HFF-Myc (cell line): ENCODE data around the gene P2RY2.

Experiments used
- DNase-seq: peaks from one replicate; pipeline ENCODE4 v3.0.0-alpha.2; 2011; ENCODE audit warnings: low read depth; ENCODE audit errors: extremely low read depth
- H3K4me3 ChIP-seq: replicated peaks from 2 replicates; pipeline ENCODE4 v1.5.1; 2011; ENCODE audit warnings: low read depth, mild to moderate bottlenecking, control low read depth, low read length
- CTCF ChIP-seq: IDR thresholded peaks from 2 replicates; pipeline ENCODE4 v1.5.1; 2012; ENCODE audit warnings: mild to moderate bottlenecking, low read depth, low read length, control low read depth; ENCODE audit errors: missing control alignments

Gene P2RY2

DNA sequence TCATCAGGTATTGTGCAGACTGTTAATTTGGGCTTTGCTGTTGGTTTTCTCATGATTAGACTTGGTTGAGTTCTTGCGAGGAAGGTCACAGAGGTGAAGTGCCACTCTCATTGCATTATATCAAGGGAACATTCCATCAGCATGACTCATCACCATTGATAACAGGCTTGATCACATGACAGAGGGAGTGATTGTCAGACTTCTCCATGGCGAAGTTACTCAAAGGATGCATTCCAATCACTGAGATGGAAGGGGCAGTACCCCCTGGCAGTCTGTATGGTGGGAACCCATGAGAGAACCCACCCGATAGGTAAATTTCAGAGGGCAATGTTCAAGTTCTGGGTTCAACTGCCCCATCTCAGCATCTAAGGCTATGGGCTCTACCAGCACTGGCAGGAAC is 19.4 kb upstream of the P2RY2 start:
- DNase-seq: no peak
- no peak for TF ChIP-seq CTCF
- no peak overlapping the region for H3K4me3 ChIP-seq

DNA sequence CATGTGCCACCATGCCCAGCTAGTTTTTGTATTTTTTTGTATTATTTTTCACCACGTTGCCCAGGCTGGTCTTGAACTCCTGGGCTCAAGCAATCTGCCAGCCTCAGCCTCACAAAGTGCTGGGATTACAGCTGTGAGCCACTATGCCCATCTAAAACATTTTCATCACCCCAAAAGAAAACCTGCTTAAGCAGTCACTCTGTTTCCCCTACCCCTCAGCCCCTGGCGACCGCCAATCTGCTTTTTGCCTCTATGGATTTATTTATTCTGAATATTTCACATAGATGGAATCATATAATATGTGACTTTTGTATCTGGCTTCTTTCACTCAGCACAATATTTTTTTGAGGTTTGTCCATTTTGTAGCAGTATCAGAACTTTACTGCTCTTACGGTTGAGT is 18.6 kb upstream of the P2RY2 start:
- TF ChIP-seq CTCF: no peak
- no peak for DNase-seq
- H3K4me3 ChIP-seq: no peak overlapping the region

GRCh38 chr11:73200256-73200655 is 17.8 kb upstream of the P2RY2 start:
- no peak for DNase-seq
- TF ChIP-seq CTCF: no peak
- H3K4me3 ChIP-seq: no peak overlapping the region

DNA sequence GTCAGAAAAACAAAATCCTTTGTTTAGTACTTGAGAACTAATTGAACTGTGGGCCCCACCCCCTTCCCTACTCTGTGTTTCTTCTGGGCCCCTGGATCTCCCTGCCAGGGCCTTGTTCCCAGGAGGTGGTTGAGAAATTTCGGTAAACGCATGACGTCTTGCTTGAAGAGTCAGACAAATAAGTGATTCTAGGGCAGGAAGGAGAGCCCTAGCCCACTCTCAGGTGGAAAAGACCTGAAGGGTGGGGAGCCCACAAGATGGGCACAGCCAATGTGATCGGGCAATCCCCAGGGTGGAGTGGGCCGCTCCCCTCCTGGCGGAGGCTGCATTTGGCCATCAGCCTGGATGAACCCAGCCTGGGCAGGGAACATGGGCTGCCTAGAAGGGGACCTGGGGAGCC is 16.8 kb upstream of the P2RY2 start:
- no peak for TF ChIP-seq CTCF
- no peak for DNase-seq
- no peak overlapping the region for H3K4me3 ChIP-seq

DNA sequence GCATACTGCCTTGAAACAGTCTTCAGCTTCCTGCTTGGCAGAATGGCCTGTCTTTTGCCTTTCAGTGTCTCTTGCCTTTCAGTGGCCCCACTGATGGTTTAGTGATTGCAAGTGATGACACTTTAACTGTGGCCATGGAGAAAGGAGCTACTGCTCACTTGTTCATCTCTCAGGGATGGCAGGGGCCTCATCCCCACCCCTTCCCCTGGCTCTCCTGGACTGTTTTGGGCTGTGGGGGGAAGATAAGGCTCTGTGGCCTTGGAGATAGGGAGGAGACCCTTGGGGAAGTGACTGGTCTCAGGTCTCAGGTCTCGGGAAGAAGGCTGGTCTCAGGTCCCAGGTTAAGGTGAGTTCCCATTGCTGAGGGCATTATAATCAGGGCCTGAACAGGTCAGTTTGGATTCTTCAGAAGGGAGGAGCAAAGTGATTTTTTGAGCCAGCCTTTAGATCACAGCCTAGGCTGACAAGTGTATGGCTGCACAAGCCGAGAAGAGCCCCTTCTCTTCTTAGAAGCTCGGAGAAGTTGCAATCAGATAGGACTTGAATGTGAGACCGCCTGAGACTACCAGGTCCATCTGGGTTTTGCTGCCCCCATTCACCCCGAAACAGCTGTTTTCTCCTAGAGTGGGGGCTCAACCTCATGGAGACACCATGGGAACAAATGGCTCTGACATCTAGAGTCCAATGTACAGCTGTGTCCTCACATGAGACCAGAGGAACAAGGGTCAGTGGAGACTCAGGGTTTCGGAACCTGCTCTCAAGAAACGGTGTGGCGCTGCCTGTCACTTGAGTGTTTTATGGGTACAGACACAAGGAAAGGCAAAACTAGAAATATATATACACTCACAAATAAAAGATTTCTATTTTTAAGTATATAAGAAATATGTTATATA is 15.9 kb upstream of the P2RY2 start:
- TF ChIP-seq CTCF: no peak
- no peak overlapping the region for H3K4me3 ChIP-seq
- DNase-seq: no peak

DNA sequence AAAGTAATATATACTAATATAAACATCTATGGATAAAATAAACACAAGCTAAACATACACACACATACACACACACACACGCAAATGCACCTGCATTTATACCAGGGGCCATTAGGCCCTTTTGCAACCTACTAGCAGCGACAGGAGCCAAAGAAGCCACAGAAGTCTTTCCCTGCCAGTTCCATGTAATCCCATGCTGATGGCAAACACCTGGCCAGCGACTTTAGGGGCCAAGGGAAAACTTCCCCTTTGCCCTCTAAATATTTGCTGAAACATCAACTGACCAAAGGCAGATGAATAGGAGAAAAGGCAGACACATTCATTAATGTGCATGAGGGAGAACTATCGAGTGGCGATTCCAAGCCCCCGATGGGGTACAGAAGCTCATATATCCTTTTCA is 14.8 kb upstream of the P2RY2 start:
- DNase-seq: no peak
- H3K4me3 ChIP-seq: no peak overlapping the region
- no peak for TF ChIP-seq CTCF

- no peak for DNase-seq
- no peak for TF ChIP-seq CTCF
- H3K4me3 ChIP-seq: no peak overlapping the region
Measured at GRCh38 chr11:73203790-73204189, 14.3 kb upstream of the P2RY2 start.
